Measurements from ENCODE around the gene RABEPK.

- TF ChIP-seq CTCF (conservative IDR thresholded peaks at IDR 0.05; ENCODE audit: low read depth, low read length) (no peak), POLR2A (IDR thresholded peaks at IDR 0.05; ENCODE audit: low read depth, low read length) (no peak), SMC3 (IDR thresholded peaks at IDR 0.05; ENCODE audit: low read depth, low read length) (no peak), MAZ (IDR thresholded peaks at IDR 0.05; ENCODE audit: borderline replicate concordance, low read depth, low read length) (no peak), RFX5 (IDR thresholded peaks at IDR 0.05; ENCODE audit: low read depth, low read length) (no peak), RAD21 (IDR thresholded peaks at IDR 0.05; ENCODE audit: low read length) (no peak), MAFK (IDR thresholded peaks at IDR 0.05; ENCODE audit: low read depth, low read length) (no peak), RCOR1 (IDR thresholded peaks at IDR 0.05; ENCODE audit: insufficient replicate concordance, low read length) (no peak), MXI1 (IDR thresholded peaks at IDR 0.05; ENCODE audit: borderline replicate concordance, low read depth, low read length) (no peak), USF2 (IDR thresholded peaks at IDR 0.05; ENCODE audit: low read depth, low read length) (no peak), NFE2L2 (IDR thresholded peaks at IDR 0.05; ENCODE audit: low read depth, low read length) (no peak), ELK1 (IDR thresholded peaks at IDR 0.05; ENCODE audit: borderline replicate concordance, low read depth, low read length) (no peak)
These were observed 80.6 kb downstream of the RABEPK start for GRCh38 chr9:125280945-125281344.
